HepG2 (cell line): ENCODE data around the gene PPP4R1.

Experiments used
- CTCF ChIP-seq: sonication (generic); formaldehyde crosslinking; IDR thresholded peaks from 2 replicates; pipeline ENCODE4 v1.5.0; 2020; ENCODE audit warnings: mild to moderate bottlenecking, missing genetic modification reagents, moderate library complexity
- ELK4 ChIP-seq: sonication (generic); formaldehyde crosslinking; IDR thresholded peaks from 2 replicates; pipeline ENCODE4 v1.9.0; 2021; ENCODE audit warnings: missing genetic modification reagents, borderline replicate concordance
- GATAD2A ChIP-seq: IDR thresholded peaks from 2 replicates; pipeline ENCODE4 v1.6.1; 2016
- ONECUT2 ChIP-seq: sonication (generic); formaldehyde crosslinking; IDR thresholded peaks from 2 replicates; pipeline ENCODE4 v1.4.0; 2020; ENCODE audit warnings: missing genetic modification reagents
- POLR2A ChIP-seq, 2 experiments: IDR thresholded peaks; 2 replicates each; pipeline ENCODE4 v1.6.1; 2011; ENCODE audit warnings: low read depth in 2 of 2, low read length in 2 of 2, mild to moderate bottlenecking in 1 of 2, moderate library complexity in 1 of 2; ENCODE audit not compliant: insufficient read depth in 1 of 2
- SMAD1 ChIP-seq: sonication (generic); formaldehyde crosslinking; IDR thresholded peaks from 2 replicates; pipeline ENCODE4 v1.4.0; 2020; ENCODE audit warnings: missing genetic modification reagents, low read depth, mild to moderate bottlenecking, borderline replicate concordance

- TF ChIP-seq SMAD1 (CRISPR knock-in tag): no peak
- TF ChIP-seq CTCF: no peak
- TF ChIP-seq ELK4: no peak
- TF ChIP-seq ONECUT2 (CRISPR knock-in tag): no peak
- TF ChIP-seq POLR2A (IDR thresholded peaks at IDR 0.05; ENCODE audit: insufficient read depth in 1 of 2, low read depth in 2 of 2, low read length in 2 of 2): no peak
- no peak for TF ChIP-seq GATAD2A
Measured at GRCh38 chr18:9536354-9537152, 77.8 kb downstream of the PPP4R1 start.
